SK-N-SH treated with all-trans-retinoic acid at 6 μM for 48 hours (cell line): ENCODE results near the gene MAPK4.

Experiments used
- ATAC-seq: fragments of 200-7000 bp; cut with Tn5 transposase; 3 replicates; pipeline ENCODE4 v1.9.1; 2020; ENCODE audit warnings: mild to moderate bottlenecking, moderate library complexity
- ARNTL ChIP-seq: fragments of 450-650 bp; formaldehyde crosslinking; IDR thresholded peaks from 2 replicates; pipeline ENCODE4 v1.5.0; 2020; ENCODE audit warnings: low read depth, mild to moderate bottlenecking, moderate library complexity, borderline replicate concordance
- BACH2 ChIP-seq: fragments of 250-450 bp; sonication (Bioruptor Pico); IDR thresholded peaks from 2 replicates; pipeline ENCODE4 v1.9.0; 2021; ENCODE audit warnings: mild to moderate bottlenecking, borderline replicate concordance
- CREB5 ChIP-seq: fragments of 250-450 bp; sonication (Bioruptor Pico); IDR thresholded peaks from 2 replicates; pipeline ENCODE4 v1.5.1; 2020; ENCODE audit warnings: low read depth, mild to moderate bottlenecking, moderate library complexity
- CSDC2 ChIP-seq: fragments of 250-450 bp; sonication (Bioruptor Pico); IDR thresholded peaks from 2 replicates; pipeline ENCODE4 v1.5.0; 2020; ENCODE audit warnings: mild to moderate bottlenecking, moderate library complexity
- CSRNP3 ChIP-seq: fragments of 250-450 bp; sonication (Bioruptor Pico); IDR thresholded peaks from 2 replicates; pipeline ENCODE4 v1.5.1; 2021; ENCODE audit warnings: mild to moderate bottlenecking, moderate library complexity
- GLIS3 ChIP-seq: fragments of 250-450 bp; sonication (Bioruptor Pico); IDR thresholded peaks from 2 replicates; pipeline ENCODE4 v1.5.0; 2020; ENCODE audit warnings: mild to moderate bottlenecking, moderate library complexity
- OSR1 ChIP-seq: fragments of 250-450 bp; sonication (Bioruptor Pico); IDR thresholded peaks from 2 replicates; pipeline ENCODE4 v1.8.0; 2022; ENCODE audit warnings: moderate library complexity, mild to moderate bottlenecking, inconsistent platforms
- PATZ1 ChIP-seq: fragments of 250-450 bp; sonication (Bioruptor Pico); IDR thresholded peaks from 2 replicates; pipeline ENCODE4 v1.8.0; 2020; ENCODE audit warnings: mild to moderate bottlenecking, moderate library complexity, borderline replicate concordance
- POU6F1 ChIP-seq: fragments of 250-450 bp; sonication (Bioruptor Pico); IDR thresholded peaks from 2 replicates; pipeline ENCODE4 v1.8.0; 2021; ENCODE audit warnings: low read depth, mild to moderate bottlenecking, moderate library complexity, borderline replicate concordance
- PPARA ChIP-seq: fragments of 250-450 bp; sonication (Bioruptor Pico); IDR thresholded peaks from 2 replicates; pipeline ENCODE4 v1.5.0; 2020; ENCODE audit warnings: mild to moderate bottlenecking, borderline replicate concordance
- RARB ChIP-seq: fragments of 250-450 bp; sonication (Bioruptor Pico); IDR thresholded peaks from 2 replicates; pipeline ENCODE4 v1.8.0; 2021; ENCODE audit warnings: mild to moderate bottlenecking, moderate library complexity
- SNAI2 ChIP-seq: fragments of 250-450 bp; sonication (Bioruptor Pico); IDR thresholded peaks from 2 replicates; pipeline ENCODE4 v1.5.0; 2020; ENCODE audit warnings: mild to moderate bottlenecking, moderate library complexity
- TCF4 ChIP-seq: fragments of 250-450 bp; sonication (Bioruptor Pico); IDR thresholded peaks from 2 replicates; pipeline ENCODE4 v1.8.0; 2021; ENCODE audit warnings: mild to moderate bottlenecking, moderate library complexity, borderline replicate concordance
- TSHZ2 ChIP-seq: fragments of 250-450 bp; sonication (Bioruptor Pico); IDR thresholded peaks from 2 replicates; pipeline ENCODE4 v1.5.0; 2020; ENCODE audit warnings: mild to moderate bottlenecking, moderate library complexity
- ZFP3 ChIP-seq: fragments of 250-450 bp; sonication (Bioruptor Pico); IDR thresholded peaks from 2 replicates; pipeline ENCODE4 v1.5.0; 2020; ENCODE audit warnings: mild to moderate bottlenecking, moderate library complexity
- ZFP30 ChIP-seq: fragments of 450-650 bp; formaldehyde crosslinking; IDR thresholded peaks from 2 replicates; pipeline ENCODE4 v1.5.0; 2022; ENCODE audit warnings: mild to moderate bottlenecking, moderate library complexity
- ZNF565 ChIP-seq: fragments of 450-650 bp; formaldehyde crosslinking; conservative IDR thresholded peaks from 2 replicates; pipeline ENCODE4 v1.5.0; 2020; ENCODE audit warnings: low read depth, mild to moderate bottlenecking, moderate library complexity
- ZNF70 ChIP-seq: fragments of 450-650 bp; formaldehyde crosslinking; IDR thresholded peaks from 2 replicates; pipeline ENCODE4 v1.5.0; 2020; ENCODE audit warnings: mild to moderate bottlenecking, moderate library complexity
- ZNF8 ChIP-seq: fragments of 450-650 bp; formaldehyde crosslinking; IDR thresholded peaks from 2 replicates; pipeline ENCODE4 v1.5.0; 2020; ENCODE audit warnings: mild to moderate bottlenecking, moderate library complexity

The MAPK4 gene

GRCh38 chr18:50753311-50753710 lies 193.4 kb downstream of the MAPK4 start (continued):
- no peak for TF ChIP-seq BACH2 (CRISPR knock-in tag)
- no peak for TF ChIP-seq POU6F1
- TF ChIP-seq ZFP3 (CRISPR knock-in tag) = no peak
- no peak for TF ChIP-seq RARB (CRISPR knock-in tag)

- no peak for ATAC-seq
- TF ChIP-seq ZFP30 (CRISPR knock-in tag) (no peak), ZFP3 (CRISPR knock-in tag) (no peak), ARNTL (CRISPR knock-in tag) (no peak)
Observed at GRCh38 chr18:50754297-50754696, 194.4 kb downstream of the MAPK4 start.

- no peak for ATAC-seq
- TF ChIP-seq GLIS3 (CRISPR knock-in tag) = no peak
- no peak for TF ChIP-seq POU6F1
- TF ChIP-seq PATZ1 (CRISPR knock-in tag) = no peak
- TF ChIP-seq ZFP30 (CRISPR knock-in tag) = no peak
- TF ChIP-seq PPARA = no peak
- TF ChIP-seq ZNF8 (CRISPR knock-in tag) = no peak
- TF ChIP-seq ZNF70 = no peak
- TF ChIP-seq CSDC2 (CRISPR knock-in tag) = no peak
- TF ChIP-seq ZNF565 (CRISPR knock-in tag) = no peak
- TF ChIP-seq CREB5 = no peak
- no peak for TF ChIP-seq TCF4 (CRISPR knock-in tag)
- TF ChIP-seq TSHZ2 (CRISPR knock-in tag) = no peak
- TF ChIP-seq CSRNP3 = no peak
- TF ChIP-seq BACH2 (CRISPR knock-in tag) = no peak
- no peak for TF ChIP-seq ZFP3 (CRISPR knock-in tag)
- no peak for TF ChIP-seq OSR1 (CRISPR knock-in tag)
- no peak for TF ChIP-seq ARNTL (CRISPR knock-in tag)
- TF ChIP-seq SNAI2 (CRISPR knock-in tag) = no peak
- TF ChIP-seq RARB (CRISPR knock-in tag) = no peak
Observed at GRCh38 chr18:50757358-50757757, 197.5 kb downstream of the MAPK4 start.
